Posterior cingulate gyrus (tissue), 11 donors: ENCODE data around the gene RBM8A.

Source experiments
- DNase-seq, 10 donors: peaks; one replicate each; pipeline versions ENCODE4 v3.0.0 to v3.0.0-alpha.2; 2020 to 2021; ENCODE audit warnings: mixed read lengths in 3 of 10
- intact Hi-C: fragments of 100-400 bp; cut with DNase I; formaldehyde crosslinking; loops from one replicate; pipeline ENCODE4 v1.15.1; 2023

The RBM8A gene

GRCh38 chr1:145887631-145888030, 39.7 kb downstream of the RBM8A start:
- DNase-seq: no peak
- intact Hi-C loops: no loop called here

- no peak for DNase-seq
- intact Hi-C loops: no loop called here
Measured at GRCh38 chr1:145886816-145887215, 40.5 kb downstream of the RBM8A start.

- intact Hi-C loops: no loop called here
- DNase-seq: no peak
Measured at GRCh38 chr1:145886390-145886789, 40.9 kb downstream of the RBM8A start.

GRCh38 chr1:145885738-145886287, 41.5 kb downstream of the RBM8A start, which contains the start of gene ANKRD35:
Gene ANKRD35 (minus strand): TSS chr1:145885866. CDS start chr1:145885758, 108 bp downstream.
- DNase-seq: peak; percentile 74 to 98 (median 88)
- intact Hi-C loops: no loop called here

- no peak for DNase-seq
- intact Hi-C loops: no loop called here
Measured at GRCh38 chr1:145884675-145885074, 42.6 kb downstream of the RBM8A start.

- intact Hi-C loops: no loop called here
- DNase-seq: no peak
Measured at GRCh38 chr1:145879775-145880174, 47.5 kb downstream of the RBM8A start.

GRCh38 chr1:145878724-145879123, 48.6 kb downstream of the RBM8A start:
- DNase-seq: no peak
- intact Hi-C loops: no loop called here

- no peak for DNase-seq
- intact Hi-C loops: no loop called here
Measured at GRCh38 chr1:145877923-145878486, 49.3 kb downstream of the RBM8A start.

- no peak for DNase-seq
- intact Hi-C loops: no loop called here
Measured at GRCh38 chr1:145874646-145875045, 52.6 kb downstream of the RBM8A start.

GRCh38 chr1:145871994-145872924, 55.0 kb downstream of the RBM8A start:
- intact Hi-C loops: no loop called here
- DNase-seq: peak; percentile 26 to 91 (median 50)
